ENCODE results near the gene ANO10.

- TF ChIP-seq CTCF (conservative IDR thresholded peaks at IDR 0.05) (no peak), EZH2 (IDR thresholded peaks at IDR 0.05; ENCODE audit: low read depth) (no peak)
Measured at GRCh38 chr3:43618142-43618541, 3.7 kb downstream of the ANO10 start.

All from PC-9 (cell line).